HG03432 (cell line): ENCODE measurements around the gene OR52H1.
"Not testable (repeated sequence)": the region's sequence is repeated elsewhere in the genome, so short reads cannot be mapped to it uniquely, and the experiment has no call there.

Source experiments
- ATAC-seq: cut with Tn5 transposase; IDR thresholded peaks from one replicate; pipeline ENCODE4 v1.9.1; 2021; ENCODE audit warnings: mild to moderate bottlenecking, moderate library complexity; ENCODE audit not compliant: unreplicated experiment

Gene OR52H1

DNA sequence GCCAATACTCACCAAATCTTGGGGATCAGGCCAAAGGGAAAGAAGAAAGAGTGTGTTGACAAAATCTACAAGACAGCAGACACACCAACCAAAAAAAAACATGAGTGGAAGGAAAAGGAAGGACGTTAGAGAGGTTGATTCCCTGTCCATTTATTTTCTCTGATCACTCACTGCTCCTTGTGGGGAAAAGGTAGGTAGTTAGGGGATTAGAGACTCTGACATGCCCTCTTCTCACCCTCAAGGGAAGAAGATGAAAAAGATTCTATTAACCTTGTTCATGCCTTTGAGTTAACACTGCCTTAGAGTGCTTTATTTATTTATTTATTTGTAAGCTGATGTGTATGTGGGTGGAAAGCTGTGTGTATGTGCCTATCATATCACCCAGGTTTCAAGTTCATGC lies at the start of gene OR52H1:
OR52H1 (minus strand) TSS at position 101 of the 400 bp plus-strand sequence. CDS start 3,035 bp downstream, outside the sequence.
- ATAC-seq: no peak

DNA sequence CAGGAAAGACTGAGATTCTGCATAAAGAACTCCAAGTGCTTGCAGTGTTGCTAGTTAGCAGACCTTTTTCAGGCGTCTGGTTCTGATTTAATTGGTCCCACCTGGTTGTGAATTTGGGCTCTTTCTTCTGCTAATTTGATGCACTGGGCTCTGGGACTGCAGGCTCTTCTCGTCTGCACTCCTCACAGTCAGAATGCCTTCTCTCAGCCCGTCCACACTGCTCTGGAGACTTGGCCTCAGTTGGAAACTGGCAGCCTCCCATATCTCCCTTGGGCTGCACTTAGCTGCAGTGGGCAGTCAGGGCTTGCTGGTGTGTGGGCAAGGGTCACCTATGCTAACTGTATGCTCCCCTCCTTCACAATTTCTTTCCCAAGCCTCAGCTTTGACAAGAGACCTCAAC lies 49.6 kb upstream of the OR52H1 start:
- ATAC-seq: no peak

DNA sequence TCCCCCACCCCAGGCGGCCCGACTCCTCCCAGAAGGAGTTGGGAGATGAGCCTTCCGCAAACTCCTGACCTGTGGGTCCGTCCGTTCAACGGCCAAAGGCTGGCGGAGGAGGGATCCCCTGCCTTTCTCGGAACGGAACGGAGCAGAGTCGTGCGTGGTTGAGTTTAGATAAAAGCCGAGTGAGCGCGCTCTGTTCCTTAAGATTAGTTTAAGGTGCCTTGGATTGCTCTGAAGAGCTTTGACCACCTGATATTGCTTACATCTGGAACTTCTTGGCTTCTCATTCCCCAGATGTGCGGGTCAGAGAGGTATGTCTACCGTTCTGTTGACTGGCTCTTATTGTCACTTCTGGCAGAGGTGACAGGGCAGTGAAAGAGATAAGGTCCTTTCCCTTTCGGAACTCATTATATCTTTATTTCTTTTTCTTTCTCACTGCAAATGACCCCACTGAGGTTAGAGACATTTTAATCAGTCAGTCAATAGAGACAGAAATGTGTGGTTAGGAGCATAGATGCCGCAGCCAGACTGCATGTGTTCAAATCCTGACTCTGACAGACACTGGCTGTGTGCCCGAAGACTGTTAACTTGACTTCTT lies 48.4 kb upstream of the OR52H1 start, which contains the start of gene TRIM6:
TRIM6 (plus strand) TSS at position 31 of the 595 bp plus-strand sequence; CDS start at position 292, 261 bp downstream.
- peak; percentile 45 for ATAC-seq

DNA sequence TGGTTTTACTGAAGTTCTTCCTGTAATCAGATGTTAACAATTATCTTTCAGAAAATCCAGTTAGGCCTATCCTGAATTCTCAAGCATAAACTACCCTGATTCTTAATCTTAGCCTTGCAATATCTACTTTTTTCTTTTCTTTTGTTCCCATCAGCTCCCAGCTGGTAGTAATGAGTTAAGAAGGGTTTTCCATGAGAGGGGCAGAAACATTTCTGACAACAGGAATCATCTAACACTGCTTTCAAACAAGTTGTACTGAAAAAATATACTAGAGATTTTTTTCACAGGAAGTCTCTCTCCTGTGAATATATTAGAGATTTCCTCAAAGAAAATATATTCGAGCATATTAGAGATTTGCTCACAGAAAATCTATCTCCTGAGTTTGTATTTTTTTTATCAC lies 44.8 kb upstream of the OR52H1 start:
- no peak for ATAC-seq

DNA sequence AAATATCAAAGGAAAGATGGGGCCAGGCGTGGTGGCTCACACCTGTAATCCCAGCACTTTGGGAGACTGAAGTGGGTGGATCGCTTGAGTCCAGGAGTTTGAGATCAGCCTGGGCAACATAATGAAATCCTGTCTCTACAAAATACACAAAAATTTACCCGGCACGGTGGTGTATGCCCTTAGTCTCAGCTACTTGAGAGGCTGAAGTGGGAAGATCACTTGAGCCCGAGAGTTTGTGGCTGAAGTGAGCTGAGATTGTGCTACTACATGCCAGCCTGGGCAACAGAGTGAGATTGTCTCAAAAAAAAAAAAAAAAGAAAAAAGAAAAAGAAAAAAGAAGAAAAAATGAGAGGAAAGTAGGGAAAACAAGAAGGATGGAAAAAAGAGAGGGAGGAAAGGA lies 44.3 kb upstream of the OR52H1 start:
- no peak for ATAC-seq

DNA sequence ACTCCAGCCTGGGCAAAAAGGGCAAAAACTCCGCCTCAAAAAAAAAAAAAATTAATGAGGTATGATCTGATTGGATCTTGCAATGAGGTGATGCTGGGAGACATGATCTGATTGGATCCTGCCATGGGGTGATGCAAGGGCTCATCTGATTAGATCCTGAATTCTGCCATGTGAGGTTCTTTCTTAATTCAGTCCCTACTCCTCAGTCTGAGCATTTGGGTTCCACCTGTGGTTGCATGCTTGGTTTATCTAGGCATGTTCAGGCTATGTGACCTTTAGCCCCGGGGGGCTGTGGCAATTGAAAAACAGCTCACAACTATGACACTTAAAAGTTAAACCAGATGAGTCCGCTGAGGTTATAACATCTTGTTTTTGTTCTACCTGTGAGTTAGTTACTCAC lies 43.3 kb upstream of the OR52H1 start:
- ATAC-seq: no peak

DNA sequence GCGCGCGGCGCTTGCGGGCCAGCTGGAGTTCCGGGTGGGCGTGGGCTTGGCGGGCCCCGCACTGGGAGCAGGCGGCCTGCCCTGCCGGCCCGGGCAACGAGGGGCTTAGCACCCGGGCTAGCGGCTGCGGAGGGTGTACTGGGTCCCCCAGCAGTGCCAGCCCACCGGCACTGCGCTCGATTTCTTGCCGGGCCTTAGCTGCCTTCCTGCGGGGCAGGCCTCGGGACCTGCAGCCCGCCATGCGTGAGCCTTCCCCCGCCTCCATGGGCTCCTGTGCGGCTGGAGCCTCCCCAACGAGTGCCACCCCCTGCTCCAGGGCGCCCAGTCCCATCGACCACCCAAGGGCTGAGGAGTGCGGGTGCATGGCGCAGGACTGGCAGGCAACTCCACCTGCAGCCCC lies 41.6 kb upstream of the OR52H1 start:
- ATAC-seq: not testable (repeated sequence)

DNA sequence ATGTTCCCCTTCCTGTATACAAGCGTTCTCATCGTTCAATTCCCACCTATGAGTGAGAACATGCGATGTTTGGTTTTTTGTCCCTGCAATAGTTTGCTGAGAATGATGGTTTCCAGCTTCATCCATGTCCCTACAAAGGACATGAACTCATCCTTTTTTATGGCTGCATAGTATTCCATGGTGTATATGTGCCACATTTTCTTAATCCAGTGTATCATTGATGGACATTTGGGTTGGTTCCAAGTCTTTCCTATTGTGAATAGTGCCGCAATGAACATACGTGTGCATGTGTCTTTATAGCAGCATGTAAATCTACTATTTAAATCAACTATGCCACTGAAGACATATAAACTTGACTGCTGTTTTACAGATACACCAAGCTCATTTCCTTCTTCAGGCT lies 36.1 kb upstream of the OR52H1 start:
- ATAC-seq: not testable (repeated sequence)

DNA sequence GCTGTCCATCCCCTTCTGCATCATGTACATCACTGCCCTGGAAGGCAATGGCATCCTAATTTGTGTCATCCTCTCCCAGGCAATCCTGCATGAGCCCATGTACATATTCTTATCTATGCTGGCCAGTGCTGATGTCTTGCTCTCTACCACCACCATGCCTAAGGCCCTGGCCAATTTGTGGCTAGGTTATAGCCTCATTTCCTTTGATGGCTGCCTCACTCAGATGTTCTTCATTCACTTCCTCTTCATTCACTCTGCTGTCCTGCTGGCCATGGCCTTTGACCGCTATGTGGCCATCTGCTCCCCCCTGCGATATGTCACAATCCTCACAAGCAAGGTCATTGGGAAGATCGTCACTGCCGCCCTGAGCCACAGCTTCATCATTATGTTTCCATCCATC lies 32.7 kb upstream of the OR52H1 start:
- no peak for ATAC-seq

DNA sequence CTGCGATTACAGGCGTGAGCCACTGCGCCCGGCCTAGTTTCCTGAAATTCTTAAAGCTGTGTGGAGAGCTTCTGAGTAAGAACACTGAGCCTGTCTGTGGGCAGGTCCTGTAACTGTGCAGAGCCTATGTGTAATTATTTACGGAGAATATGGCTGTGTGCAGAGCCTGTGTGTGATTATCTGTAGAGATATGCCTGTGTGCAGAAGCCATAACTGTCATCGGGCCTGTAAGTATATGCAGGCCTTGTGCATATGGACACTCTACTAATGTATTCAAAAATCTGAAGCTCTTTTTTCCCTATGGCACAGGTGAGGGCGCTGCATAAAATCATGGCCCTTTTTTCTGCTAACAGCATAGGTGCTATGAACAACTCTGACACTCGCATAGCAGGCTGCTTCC lies 32.2 kb upstream of the OR52H1 start, which contains the start of gene OR52B6:
OR52B6 (plus strand) TSS at position 301 of the 400 bp plus-strand sequence; CDS start at position 301, 0 bp downstream.
- no peak for ATAC-seq

DNA sequence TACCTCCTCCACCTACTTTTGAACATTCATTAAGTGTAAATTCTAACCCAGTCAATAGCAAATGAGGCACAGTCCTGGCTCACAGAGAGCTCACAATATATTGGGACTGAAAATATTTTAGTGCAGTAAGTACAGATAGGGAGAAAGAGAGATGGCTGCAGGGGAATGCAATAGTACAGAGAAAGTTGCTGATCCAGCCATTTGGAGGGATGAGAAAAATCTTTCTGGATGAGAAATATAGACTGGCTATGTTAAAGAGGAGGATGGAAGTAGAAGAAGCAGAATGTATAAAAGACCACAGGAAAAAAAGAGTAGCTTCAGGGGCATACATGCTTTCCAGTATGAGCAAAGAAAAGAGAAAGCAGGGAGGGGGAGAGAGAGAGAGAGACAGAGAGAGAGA lies 28.8 kb upstream of the OR52H1 start:
- no peak for ATAC-seq

DNA sequence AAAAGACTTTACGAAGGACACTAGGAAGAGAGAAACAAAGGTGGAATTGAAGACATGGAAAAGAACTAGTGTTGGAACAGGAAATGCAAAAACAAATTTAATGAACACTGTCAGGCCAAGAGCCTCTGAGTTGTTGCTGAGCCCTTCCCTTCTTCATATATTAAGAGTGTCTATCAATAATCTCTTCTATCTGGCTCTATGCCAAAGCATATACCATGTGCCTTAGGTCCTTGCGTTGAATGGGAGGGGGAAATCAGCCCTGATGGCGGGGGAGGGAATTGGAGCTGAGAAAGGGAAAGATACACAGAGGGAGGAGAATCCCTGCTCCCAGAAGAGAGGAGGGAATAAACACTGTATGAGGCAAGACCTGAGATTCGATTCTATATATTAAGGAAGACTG lies 26.8 kb upstream of the OR52H1 start:
- no peak for ATAC-seq

DNA sequence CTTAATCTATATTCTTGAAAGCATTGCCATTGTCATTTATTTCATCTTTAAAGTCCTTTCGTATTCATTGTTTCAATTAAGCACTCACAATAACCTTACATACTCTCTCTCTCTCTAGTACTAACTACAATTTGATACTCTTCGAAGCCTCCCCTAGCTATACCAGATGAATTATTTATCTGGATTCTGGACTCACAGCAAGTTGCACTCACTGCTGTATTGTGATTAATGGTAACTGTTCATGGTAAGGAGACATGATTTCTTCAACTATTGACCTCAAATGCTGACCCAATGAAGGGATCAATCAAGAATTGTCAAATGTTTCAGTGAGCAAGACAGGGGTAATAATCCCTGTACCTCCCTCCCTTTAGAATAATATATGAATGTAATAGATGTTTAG lies 26.3 kb upstream of the OR52H1 start:
- no peak for ATAC-seq

DNA sequence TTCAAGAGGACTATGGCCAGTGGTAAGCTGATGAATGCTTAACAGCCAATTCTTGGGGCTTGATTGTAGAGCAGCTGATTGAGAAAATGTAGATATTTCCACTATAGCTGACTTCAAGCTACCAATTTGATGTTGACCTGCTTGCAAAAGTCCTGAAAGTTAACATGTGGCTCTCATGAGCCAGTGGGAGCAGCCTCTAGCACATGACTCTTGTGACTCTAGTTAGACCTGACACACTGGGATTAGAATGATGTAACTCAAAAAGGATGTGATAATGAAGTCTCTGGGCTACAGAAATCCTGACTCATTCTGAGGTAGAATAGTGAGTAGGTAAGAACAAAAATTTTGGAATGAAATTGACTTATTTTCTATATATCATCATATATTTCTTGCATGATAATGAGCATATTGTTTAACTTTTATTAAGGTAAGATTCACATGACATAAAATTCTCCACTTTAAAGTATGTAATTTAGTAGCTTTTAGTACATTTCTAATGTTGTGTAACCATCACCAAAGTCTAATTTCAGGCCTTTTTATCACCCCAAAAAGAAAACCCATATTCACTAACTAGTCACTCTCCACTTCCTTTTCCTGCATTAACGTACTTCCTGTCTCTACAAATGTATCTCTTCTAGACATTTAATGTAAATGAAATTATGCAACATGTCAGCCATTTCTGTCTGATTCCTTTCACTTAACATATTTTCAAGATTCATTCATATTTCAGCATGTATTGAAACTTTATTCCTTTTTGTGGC lies 16.1 kb upstream of the OR52H1 start:
- ATAC-seq: no peak

DNA sequence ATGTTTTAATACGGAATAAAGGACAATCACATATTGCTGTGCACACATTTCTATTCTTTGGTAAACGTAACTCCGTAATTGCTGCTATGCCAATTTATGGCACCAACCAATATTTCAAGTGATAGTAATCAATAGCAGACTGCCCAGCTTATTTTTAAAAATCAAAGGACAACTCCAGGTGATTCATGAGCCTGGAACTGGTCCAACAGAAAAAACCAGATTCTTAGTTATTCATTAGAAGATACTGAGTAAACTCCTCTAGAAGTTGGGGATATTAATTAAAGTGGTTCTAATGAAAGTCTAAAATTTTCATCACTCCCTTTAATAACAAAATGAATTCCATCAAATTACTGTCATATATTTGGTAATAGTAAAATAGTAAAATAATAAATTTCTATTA lies 9.4 kb upstream of the OR52H1 start:
- no peak for ATAC-seq

DNA sequence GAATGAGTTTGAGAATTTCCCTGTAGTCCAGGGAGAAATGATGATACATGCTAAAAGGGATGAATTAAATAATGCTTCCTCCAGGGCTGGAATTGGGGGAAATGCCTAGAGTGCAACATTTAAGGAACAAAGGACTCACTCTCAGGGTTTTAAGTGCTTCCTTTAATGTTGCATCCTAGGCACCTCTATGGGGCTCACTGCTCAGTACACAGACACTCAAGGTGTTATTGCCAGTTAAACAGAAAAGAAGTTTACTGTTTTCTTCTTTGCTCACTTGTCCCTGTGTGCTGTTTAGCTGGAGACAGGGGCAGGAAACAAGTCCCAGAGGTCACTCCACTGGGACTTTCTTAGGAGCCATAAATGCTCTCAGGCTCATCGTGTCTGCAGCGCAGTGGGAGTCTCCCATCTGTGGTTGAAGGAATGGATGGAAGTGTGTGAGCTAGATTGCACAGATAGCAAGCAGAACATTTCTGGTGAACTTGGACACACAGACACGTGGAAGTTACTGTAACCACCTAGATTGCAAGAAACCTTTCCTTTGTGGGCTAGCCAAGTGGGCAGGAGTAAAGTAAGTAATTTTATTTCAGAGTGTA lies 8.4 kb upstream of the OR52H1 start:
- ATAC-seq: no peak

DNA sequence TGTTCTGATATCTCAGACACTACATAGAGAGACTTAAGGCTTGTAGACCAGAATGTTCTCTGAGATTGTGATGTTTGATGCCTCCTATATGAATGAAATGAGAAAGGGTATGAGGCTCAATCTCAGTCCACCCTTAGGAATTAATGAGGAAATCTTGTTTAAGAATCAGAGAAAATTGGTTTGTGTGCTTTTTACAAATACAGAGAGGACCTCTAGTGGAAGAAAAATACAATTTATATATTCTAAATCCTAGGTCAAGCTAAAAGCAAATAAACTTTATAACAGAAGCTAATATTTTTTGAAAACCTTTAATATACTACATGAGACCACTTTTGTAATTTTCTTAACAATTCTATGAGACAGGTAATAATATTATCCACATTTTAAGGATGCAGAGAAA lies 5.0 kb upstream of the OR52H1 start:
- no peak for ATAC-seq

DNA sequence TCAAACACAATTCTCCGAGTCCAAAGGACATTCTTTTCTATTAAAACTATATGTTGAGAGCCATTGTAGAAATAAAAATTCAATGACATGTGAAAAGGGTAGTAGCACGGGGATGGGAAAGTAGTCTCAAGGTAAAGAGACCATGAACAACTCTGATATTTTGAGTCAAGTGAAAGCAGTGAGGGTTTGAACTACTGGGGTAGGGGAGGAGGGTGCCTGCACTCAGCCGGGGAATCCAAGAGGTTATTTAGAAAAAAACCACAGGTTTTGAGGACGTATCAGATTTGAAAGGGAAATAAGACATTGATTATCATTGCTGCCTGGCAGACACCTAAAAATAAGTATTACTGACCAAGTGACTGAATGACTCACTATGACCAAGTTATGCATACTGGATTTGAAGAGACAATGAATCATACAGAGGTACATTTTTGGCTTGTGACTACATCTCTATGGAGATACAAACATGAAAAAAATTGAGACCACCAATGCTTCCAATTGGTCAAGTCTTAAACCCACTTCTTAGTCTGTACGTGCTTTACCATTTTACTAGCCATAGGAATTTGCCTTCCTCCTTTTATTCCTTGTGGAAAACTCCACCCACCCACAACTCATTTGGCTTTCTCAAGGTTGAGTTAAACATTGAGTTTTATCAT lies 2.2 kb upstream of the OR52H1 start:
- ATAC-seq: peak; percentile 73

DNA sequence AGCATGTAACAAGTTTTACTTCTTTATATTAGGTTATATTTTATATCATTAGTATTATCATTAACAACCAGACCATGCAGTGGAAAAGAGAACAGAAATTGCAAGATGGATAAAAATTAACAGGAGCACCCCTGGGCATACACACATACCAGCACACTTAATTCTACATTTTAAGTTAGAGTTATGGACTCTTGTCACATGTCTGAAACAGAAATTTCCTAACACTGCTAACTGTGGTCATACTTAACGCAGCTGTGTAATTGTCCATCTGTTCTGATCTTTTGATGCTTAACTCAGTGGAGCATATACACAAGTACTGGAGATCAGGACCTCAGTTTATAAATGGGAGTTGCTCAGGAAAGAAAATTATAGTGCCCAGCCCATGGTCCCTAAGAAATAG lies 358 bp downstream of the OR52H1 start:
- ATAC-seq: peak; percentile 65

DNA sequence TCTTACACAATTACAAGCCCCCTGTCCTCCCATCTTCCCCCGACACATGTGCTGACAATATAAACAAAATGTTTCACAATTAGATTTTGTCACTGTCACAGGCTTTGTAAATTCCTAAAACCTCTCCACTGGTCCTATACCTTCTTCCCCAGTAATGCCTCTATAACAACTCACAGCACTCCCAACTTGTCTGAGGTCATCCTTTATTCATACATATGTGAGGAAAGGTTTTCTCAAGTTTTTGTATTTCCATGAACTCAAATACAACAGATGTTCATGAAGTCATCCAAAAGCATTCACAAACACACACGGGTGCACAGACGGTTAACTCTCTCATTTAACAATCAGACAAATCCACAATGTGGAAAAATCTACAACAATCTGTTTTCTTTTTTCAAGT lies 1.9 kb downstream of the OR52H1 start:
- ATAC-seq: no peak

DNA sequence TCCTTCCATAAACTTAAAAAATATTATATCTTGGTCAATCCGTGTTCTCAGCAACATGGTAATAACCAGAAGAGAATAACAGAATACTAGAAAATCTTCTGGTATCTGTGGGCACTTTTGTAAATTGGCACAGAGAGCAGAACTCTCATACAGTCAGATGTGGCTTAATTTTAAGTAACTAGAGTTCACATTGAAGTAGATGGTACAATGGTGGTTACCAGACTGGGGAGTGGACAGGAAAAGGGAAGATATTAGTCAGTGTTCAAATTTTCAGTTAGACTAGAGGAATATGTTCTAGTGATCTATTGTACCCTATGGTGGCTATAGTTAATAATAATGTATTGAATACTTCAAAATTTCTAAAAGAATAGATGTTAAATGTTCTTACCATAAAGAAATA lies 6.9 kb downstream of the OR52H1 start:
- ATAC-seq: peak; percentile 70

DNA sequence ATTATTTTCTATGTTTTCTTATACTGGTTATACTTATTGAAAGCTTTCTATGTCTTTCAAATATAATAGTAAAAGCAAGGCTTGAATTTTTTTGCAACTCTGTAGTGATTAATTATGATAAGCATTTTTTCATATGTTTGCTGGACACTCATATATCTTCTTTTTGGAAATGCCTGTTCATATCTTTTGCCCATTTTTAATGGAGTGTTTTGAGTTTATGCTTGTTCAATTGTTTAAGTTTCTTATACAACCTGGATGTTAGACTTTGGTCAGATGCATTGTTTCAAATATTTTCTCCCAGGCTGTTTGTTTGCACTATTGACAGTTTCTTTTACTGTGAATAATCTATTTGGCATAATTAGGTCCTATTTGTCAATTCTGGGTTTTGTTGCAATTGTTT lies 11.9 kb downstream of the OR52H1 start:
- ATAC-seq: no peak
